Effector CD4-positive, alpha-beta T cell (primary cell): ENCODE data around the gene SMCO3.
"Not testable (repeated sequence)": the region's sequence is repeated elsewhere in the genome, so short reads cannot be mapped to it uniquely, and the experiment has no call there.

ENCODE experiments used
- DNase-seq: peaks from one replicate; pipeline ENCODE4 v3.0.0-alpha.2; 2020

Gene SMCO3

DNA sequence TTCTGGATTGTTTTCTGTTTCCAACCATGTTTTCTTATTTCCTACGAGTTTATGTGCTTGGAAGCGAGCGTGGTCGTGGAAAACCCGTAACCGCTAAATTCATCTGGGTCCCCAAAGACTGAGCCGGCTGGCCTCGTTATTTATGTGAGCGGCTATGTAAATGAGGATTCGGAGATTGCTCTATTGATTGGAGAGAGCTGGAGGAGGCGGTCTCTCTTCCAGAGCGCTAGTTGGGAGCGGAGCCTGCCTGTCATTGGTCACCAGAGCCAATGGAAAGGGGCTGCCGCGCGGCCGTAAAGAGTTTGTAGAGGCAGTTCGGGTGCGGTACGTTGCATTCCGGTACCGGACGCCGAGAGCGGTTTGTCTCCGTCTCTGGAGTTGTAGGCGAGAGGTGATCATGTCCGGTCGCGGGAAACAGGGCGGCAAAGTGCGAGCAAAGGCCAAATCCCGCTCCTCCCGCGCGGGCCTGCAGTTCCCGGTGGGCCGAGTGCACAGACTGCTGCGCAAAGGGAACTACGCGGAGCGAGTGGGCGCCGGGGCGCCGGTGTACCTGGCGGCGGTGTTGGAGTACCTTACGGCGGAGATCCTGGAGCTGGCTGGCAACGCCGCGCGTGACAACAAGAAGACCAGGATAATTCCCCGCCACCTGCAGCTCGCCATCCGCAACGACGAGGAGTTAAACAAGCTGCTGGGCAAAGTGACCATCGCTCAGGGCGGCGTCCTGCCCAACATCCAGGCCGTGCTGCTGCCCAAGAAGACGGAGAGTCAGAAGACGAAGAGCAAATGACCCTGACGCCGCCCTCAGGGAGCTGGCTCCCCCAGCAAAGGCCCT is 39.7 kb downstream of the SMCO3 start:
- peak; percentile 84 for DNase-seq

DNA sequence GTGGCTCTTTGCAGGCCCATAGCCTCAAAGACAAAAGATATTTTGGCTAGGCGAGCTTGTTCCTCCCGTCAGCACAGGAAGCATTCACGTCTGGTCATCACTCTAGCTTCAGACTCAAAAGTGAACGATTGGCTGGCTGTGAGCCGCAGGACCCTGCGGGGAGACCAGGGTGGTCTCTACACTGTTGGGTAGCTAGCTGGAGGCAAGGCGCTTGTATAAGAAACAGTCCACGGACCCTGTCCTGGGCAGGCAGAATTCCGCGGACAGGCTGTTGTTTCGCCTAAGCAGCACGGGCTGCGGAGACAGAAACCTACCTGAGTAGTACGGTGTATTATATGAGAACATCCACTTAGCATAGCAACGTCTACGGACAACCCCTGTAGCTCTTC is 40.3 kb downstream of the SMCO3 start:
- DNase-seq = no peak

DNA sequence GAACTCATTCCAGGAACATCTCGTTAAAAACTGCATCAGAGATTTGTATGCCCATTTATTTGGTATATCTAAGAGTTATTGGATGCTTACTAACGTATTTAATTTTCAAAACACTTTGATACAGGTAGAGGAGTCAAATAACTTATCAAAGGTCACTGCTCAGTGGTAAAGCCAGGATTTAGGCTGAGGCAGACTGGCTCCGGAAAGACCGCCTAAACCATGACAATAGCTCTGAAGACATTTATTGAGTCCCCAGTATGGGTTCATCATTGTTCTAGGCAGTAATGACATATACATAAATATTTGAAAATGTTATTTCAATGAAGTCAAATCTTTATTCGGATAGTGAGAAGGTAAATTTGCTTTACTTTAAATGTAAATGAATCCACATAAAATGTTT is 41.0 kb downstream of the SMCO3 start:
- DNase-seq = no peak

DNA sequence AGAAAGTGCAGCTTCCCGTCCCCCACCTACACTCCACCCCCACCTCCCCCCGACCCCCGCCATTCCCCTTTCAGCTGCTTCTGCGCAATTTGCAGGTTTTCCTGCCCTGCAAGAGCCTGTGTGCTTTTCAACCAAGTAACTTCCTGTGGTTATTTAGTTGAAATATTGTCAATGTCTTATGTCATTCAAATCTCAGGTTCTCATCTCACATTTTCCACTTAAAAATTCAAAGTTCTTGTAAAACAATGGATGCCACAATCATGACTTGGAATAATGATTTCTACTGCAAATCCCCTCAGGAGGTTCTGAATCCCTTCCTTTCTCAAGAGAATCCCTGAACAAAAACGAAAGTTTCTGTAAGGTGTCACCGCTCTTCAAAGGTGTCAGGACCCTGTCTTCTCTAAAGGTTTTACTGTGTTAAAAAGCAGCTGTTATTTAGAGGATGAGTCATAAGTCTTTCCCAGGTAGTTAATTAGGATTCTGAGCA is 42.3 kb downstream of the SMCO3 start:
- peak; percentile 31 for DNase-seq

DNA sequence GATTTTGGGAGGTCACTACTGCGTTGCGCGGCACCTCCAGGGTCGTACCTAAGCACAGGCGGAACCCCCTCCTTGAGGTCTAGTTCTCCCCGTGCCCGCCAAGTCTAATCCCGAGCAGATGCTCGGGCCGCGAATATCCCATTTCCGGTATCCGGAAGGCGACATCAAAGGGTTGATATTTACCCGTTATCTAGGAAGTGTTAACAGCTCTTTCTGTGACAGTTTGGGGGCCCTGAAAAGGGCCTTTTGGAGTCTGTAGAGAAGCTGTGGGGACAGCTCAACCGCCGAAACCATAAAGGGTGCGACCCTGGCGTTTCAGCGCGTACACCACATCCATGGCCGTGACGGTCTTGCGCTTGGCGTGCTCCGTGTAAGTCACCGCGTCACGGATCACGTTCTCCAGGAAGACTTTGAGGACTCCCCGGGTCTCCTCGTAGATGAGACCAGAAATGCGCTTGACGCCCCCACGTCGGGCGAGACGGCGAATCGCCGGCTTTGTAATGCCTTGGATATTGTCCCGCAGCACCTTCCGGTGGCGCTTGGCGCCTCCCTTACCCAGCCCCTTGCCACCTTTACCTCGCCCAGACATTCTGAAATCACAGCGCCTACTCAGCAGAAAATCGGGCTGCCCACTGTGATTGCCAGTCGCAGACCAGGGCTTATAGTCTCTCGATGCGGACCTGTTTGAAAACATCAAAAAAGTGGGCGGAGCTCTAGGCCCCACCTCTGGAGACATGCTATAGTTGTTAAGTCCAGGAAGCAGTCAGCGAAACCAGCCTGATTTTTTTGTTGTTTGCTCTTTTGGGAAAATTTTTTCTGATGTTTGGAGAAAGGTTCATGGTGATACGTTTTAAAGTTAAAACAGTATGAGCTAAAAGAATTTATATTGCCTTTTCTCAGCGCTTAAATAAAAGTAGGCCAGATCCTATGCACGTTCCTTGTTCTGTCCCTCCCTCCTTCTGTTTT is 43.2 kb downstream of the SMCO3 start:
- DNase-seq = peak; percentile 91

DNA sequence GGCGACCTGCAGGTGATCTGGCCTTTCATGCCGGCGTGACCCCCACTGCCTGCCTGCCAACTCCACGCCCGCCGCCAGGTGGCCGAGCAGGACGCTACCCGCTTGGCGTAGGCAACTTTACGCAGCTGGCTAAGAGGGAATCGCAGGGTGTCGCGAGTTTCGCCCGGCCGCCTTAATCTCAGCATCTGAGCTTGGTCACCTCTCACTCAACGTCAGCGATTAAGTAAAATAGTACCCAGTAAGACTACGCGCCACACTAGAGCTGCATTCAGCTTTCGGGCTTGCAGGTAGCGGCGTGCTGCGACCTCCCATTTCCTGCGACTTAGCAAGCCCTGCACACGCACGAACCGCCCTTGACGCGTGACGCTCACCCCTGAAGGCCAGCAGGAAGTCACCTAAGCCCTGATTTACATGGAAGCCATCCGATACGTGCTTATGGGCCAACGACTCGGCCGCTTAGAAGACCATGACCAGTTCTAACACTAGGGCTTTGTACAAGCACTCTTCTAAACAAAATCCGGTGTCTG is 44.0 kb downstream of the SMCO3 start:
- peak; percentile 83 for DNase-seq

DNA sequence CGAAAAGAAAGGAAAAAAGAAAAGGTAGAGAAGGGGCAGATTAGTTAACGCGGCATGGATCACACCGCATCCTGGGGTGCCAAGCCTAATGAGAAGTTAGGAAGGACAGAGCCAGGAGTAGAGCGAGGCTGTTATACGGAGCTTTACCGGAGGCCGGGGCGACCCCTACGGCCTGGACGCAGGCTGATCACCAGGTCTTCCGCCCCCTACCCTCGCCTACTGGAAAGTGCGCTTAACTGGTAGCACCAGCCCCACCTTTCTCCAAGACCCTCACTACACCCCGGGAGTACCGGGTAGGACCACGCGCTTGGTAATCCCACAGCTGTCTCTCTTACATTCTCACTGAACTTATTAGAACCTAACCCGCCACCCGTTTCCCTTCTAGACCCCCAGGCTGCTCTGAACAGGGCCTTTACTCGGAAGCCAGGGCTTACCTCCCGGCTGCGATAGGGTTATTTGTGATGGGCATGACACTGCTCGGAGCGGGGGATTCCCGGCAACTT is 44.5 kb downstream of the SMCO3 start:
- no peak for DNase-seq

DNA sequence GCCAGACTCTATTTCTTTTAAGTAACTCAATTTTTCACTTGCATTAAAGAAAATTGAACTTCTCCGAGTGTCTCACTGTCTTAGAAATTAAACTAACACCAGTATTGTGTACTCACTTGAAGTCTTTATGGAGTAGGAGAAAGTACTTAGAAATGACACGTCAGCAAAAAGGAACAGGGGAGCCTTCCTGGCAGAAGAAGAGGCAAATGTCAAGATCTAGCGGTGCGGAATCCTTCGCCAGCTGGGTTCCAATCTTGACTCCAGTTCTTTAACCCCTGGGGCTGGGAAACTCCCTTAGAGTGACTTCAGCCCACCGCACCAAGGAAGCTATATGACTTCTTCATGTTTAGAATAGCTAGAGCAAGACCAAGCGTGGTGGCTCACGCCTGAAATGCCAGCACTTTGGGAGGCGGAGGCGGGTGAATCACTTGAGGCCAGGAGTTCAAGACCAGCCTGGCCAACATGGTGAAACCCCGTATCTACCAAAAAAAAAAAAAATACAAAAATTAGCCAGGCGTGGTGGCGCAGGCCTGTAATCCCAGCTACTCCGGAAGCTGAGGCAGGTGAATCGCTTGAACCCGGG is 45.1 kb downstream of the SMCO3 start:
- no peak for DNase-seq

DNA sequence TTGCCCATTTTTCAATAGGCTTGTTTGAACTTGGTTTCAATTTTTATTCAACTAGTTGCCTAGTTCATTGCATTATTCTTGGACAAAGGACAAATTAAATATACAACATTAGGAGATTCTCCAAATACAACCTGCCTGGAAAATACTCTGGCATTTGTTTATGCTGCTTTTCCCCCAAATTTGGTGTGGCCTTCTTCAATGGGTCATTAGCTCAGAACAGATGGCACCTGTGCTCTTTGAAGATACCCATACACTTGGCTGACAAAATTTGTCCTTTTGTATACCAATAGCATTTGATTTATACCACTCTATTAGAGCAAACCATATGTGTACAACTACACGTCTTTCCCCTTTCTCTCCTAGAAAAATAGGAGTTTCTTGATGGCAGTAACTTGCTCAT is 46.4 kb downstream of the SMCO3 start:
- DNase-seq = no peak

DNA sequence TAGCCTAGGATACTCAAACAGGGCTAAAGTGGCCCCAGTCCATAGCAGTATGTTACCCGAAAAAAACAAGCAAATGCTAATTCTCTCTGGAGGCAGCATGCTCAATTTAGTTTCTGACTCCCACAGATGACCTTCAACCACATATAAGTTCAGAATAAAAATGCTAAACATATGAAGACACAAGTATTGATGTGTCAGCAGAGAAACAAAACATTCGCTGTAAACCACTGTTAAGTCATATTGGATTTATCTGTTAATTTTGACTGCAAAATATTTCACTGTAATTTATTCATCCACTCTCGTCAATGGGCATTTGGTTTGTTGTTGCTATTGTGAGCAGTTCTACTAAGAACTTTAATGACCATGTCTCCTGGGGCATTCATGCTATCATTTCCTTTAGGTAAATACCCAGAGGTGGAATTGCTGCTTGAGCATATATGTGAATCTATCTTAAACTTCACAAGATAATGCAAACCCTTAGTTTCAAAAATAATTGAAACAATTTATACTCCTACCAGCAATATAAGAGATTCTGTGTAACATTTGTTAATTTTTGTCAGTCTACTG is 47.2 kb downstream of the SMCO3 start:
- DNase-seq = no peak

DNA sequence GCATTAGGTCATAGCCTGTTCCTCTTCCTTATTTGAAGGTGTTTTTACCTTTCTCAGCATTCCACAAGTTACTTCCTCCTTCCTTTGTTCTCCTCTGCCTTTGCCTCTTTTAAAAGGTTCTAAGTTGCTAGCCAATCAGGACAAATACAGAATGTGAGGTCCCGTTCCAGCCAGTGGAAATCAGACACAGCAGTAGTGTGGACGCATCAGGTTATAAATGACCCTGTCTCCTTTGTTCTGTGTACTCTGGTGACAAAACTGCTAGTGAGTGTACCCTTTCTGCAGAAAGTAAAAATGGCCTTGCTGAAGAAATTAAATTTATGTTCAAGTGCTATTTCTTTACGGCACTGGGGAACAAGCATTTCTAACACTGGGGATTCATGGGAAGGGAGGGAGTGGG is 48.0 kb downstream of the SMCO3 start:
- not testable (repeated sequence) for DNase-seq

DNA sequence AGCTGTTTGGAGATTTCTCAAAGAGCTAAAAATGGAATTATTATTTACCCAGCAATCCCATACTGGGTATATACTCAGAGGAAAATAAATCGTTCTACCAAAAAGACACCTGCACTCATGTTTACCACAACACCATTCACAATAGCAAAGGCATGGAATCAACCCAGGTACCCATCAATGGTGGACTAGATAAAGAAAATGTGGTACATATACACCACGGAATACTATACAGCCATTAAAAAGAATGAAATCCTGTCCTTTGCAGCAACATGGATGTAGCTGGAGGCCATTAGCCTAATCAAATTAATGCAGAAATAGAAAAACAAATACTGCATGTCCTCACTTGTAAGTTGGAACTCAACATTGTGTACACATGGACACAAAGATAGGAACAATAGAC is 48.6 kb downstream of the SMCO3 start:
- DNase-seq = no peak

DNA sequence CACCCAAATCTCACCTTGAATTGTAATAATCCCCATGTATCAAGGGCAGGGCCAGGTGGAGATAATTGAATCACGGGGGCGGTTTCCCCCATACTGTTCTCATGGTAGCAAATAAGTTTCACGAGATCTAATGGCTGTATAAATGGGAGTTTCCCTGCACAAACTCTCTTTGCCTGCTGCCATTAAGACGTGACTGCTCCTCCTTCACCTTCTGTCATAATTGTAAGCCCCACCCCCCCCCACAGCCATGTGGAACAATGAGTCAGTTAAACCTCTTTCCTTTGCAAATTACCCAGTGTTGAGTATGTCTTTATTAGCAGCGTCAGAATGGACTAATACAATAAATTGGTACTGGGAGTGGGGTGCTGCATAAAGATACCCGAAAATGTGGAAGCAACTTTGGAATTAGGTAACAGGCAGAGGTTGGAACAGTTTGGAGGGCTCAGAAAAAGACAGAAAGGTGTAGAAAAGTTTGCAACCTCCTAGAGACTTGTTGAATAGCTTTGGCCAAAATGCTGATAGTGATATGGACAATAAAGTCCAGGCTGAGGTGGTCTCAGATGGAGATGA is 54.2 kb downstream of the SMCO3 start:
- DNase-seq = not testable (repeated sequence)

DNA sequence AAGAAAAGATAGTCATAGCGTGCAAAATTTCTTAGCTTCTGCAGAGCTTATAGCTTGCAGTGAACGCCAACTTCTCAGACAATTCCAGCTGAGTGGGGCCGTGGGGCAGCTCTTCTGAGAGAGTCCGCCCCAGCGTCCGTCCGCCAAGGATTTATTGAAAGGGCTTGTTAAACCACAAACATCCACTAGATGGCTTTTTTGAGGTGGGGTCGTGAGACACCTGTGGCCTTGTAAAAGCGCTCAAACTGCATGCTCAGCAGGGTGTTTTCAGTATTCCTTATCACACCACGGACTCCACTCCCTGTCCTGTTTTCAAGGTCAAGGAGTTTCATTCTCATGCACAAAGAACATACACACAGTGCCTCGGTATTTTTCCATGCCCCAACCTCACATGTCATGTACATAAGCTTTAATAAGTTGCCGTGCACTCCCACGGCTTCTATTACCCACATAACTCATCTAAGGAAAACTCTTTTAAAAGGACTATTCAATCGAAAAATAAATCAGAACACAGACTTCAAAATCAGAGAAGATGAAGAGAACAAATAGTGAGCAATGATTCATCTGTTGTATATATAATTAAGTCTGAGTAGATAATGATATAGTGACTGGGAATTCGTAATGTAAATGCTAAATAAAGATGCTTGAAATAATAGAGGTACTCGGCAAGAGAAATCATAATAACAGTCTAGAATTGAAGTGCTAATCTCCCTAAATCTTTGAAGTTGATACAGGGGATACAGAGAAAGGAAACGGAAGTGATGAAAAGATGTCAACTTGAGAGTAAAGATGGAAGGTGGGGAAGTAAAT is 57.4 kb downstream of the SMCO3 start:
- DNase-seq = no peak
